ENCODE data around the gene IQGAP1.

DNA sequence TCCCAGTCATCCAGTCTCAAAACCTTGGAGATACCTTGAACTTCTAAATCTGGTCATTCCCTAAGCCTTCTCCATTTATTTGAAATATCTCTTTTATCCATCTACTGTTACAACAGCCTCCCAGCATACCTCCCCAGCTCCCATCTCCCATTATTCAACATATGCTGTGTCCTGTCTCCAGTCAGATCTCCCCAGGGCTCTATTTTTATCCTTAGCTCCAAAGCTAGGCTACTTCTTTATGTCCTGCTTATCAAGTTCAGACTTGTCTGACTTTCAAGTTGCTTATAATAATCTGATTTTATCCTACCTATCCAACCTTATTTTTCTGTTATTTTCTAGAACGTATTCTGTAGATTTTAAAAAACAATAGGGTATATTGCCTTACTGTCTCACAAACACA, 44.2 kb downstream of the IQGAP1 start:
- TF ChIP-seq, protein P1, sequence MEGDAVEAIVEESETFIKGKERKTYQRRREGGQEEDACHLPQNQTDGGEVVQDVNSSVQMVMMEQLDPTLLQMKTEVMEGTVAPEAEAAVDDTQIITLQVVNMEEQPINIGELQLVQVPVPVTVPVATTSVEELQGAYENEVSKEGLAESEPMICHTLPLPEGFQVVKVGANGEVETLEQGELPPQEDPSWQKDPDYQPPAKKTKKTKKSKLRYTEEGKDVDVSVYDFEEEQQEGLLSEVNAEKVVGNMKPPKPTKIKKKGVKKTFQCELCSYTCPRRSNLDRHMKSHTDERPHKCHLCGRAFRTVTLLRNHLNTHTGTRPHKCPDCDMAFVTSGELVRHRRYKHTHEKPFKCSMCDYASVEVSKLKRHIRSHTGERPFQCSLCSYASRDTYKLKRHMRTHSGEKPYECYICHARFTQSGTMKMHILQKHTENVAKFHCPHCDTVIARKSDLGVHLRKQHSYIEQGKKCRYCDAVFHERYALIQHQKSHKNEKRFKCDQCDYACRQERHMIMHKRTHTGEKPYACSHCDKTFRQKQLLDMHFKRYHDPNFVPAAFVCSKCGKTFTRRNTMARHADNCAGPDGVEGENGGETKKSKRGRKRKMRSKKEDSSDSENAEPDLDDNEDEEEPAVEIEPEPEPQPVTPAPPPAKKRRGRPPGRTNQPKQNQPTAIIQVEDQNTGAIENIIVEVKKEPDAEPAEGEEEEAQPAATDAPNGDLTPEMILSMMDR (conservative IDR thresholded peaks at IDR 0.05): no peak
- no peak for TF ChIP-seq ZFX (IDR thresholded peaks at IDR 0.05)

Data from C4-2B (cell line).